Inflammatory macrophage treated with lipopolysaccharide for 1 hour (primary cell): Measurements from ENCODE around the gene SERF2.
"Not testable (repeated sequence)": the region's sequence is repeated elsewhere in the genome, so short reads cannot be mapped to it uniquely, and the experiment has no call there.

Experiments used
- DNase-seq, 2 donors: peaks; one replicate each; pipeline ENCODE4 v3.0.0-alpha.2; 2020 to 2022

Gene SERF2

GRCh38 chr15:43830691-43831275, 38.7 kb downstream of the SERF2 start:
- DNase-seq = not testable (repeated sequence)

DNA sequence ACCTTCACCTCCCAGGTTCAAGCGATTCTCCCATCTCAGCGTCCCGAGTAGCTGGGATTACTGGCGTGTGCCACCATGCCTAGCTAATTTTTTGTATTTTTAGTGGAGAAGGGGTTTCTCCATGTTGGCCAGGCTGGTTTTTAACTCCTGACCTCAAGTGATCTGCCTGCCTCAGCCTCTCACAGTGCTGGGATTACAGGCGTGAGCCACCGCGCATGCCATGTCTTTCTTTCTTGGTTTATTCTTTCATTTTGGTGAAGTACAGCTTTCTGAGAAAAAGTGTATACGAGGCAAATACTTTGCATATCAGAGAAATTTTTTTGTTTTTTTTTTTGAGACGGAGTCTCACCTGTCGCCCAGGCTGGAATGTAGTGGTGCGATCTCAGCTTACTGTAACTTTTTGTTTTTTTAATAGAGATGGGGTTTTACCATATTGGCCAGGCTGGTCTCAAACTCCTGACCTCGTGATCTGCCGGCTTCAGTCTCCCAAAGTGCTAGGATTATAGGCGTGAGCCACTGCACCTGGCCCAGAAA, 39.5 kb downstream of the SERF2 start:
- not testable (repeated sequence) for DNase-seq

- DNase-seq = not testable (repeated sequence)
These were observed 40.4 kb downstream of the SERF2 start for GRCh38 chr15:43832485-43832884.

GRCh38 chr15:43845421-43845820, 53.3 kb downstream of the SERF2 start:
- DNase-seq = no peak
